DMS153 treated with DMSO at 0.1 percent for 48 hours (cell line): ENCODE data around the gene CPLX3.

Source experiments
- DNase-seq: peaks from one replicate; lab custom pipeline; 2025; ENCODE audit not compliant: unreplicated experiment; lab: John Stamatoyannopoulos, UW

The CPLX3 gene

GRCh38 chr15:74869726-74870407, 43.4 kb downstream of the CPLX3 start:
- no peak for DNase-seq

GRCh38 chr15:74870436-74871215, 44.2 kb downstream of the CPLX3 start:
- no peak for DNase-seq

DNA sequence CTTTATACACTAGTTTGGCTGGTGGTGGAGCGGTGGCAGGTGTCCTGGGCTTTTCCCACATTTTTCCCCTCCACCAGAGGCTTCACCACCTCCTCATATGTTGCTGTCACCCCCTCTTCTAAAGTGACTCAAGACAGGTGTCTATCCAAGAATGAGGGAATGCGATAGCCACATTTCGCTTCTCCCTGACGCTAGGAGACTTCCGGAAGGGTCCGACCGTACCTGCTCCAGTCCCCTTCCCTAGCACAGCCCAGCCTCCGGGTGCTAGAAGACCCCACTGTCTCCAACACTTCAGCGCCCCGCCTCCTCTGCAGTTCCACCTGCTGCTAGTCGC, 46.2 kb downstream of the CPLX3 start:
- DNase-seq: no peak

DNA sequence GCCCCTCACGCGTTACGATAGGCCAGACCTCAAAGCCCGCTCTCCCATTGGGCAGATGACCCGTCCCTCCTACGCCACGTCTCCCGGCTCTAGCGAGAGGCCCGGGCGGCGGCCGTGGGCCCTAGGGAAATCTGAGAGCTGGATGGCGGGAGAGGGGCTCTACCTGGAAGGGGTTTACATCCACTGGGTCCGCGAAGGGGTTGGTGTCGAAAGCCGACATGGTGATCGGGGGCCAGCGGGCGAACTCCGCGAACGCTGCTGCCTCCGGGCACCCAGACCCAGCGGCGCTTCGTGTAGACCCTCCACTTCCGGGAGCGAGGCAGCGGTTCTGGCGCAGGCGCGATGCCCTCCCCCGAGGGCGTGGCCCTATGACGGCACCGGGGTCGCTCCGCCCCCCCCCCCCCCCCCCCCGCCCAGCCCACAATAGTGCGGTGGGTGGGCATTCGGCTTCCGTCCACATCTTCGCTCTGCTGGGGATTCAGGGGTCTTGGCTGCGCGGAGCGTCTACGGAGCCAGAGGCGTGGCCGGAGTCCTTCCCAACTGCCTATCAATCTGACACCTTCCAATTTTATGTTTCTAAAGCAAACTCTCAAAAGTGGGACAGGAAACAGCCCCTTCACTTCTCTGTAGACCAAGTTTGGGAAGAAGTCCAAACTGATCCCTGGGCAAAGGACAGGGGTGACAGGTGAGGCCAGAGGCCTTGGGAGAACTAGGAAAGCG, 46.8 kb downstream of the CPLX3 start, which contains the start of gene SCAMP2:
Gene SCAMP2, minus strand, starts transcription at position 330 of the 720 bp plus-strand sequence. Its CDS starts 110 bp downstream, at position 220.
- peak; percentile 47 for DNase-seq

GRCh38 chr15:74873756-74874424, 47.5 kb downstream of the CPLX3 start:
- DNase-seq: no peak

GRCh38 chr15:74878273-74878672, 51.8 kb downstream of the CPLX3 start:
- DNase-seq: no peak
